HG03095 (cell line): ENCODE measurements around the gene FLT1.

Experiments
- ATAC-seq: cut with Tn5 transposase; IDR thresholded peaks from one replicate; pipeline ENCODE4 v1.9.1; 2021; ENCODE audit warnings: moderate library complexity; ENCODE audit not compliant: unreplicated experiment

The FLT1 gene, protein sequence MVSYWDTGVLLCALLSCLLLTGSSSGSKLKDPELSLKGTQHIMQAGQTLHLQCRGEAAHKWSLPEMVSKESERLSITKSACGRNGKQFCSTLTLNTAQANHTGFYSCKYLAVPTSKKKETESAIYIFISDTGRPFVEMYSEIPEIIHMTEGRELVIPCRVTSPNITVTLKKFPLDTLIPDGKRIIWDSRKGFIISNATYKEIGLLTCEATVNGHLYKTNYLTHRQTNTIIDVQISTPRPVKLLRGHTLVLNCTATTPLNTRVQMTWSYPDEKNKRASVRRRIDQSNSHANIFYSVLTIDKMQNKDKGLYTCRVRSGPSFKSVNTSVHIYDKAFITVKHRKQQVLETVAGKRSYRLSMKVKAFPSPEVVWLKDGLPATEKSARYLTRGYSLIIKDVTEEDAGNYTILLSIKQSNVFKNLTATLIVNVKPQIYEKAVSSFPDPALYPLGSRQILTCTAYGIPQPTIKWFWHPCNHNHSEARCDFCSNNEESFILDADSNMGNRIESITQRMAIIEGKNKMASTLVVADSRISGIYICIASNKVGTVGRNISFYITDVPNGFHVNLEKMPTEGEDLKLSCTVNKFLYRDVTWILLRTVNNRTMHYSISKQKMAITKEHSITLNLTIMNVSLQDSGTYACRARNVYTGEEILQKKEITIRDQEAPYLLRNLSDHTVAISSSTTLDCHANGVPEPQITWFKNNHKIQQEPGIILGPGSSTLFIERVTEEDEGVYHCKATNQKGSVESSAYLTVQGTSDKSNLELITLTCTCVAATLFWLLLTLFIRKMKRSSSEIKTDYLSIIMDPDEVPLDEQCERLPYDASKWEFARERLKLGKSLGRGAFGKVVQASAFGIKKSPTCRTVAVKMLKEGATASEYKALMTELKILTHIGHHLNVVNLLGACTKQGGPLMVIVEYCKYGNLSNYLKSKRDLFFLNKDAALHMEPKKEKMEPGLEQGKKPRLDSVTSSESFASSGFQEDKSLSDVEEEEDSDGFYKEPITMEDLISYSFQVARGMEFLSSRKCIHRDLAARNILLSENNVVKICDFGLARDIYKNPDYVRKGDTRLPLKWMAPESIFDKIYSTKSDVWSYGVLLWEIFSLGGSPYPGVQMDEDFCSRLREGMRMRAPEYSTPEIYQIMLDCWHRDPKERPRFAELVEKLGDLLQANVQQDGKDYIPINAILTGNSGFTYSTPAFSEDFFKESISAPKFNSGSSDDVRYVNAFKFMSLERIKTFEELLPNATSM (N-terminal part only)

DNA sequence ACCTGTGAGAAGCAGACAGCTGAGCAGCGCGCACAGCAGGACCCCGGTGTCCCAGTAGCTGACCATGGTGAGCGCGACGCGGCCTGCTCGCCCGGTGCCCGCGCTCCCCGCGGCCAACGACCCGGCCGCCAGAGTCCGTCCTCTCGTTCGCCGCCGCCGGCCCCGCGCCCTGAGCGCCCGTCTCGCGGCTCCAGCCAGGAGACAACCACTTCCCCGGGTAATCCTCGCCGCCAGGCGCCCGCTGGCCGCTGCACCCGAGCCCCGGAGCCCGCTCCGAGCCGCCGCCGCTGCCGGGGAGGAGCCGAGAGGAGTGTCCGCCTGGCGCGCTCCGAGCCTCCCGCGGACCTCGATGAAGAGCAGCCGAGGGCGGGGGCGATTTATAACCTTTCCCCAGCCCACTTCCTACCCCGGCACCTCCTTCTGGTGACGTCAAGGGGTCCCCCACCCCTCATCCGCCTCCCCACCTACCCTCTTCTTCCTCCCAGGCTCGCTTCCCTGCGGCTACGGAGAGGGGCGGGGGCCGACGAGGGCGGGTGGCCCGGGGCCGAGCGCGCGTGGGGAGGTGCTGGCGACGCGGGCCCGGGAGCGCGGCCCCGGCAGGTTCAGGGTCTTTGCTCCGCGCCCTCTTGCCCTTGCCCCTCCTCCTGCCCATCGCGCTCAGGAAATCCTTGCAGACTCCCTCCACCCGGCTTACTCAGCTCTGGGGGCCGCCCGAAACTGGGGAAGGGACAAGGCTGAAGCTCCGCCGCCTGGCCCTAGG is at the start of gene FLT1:
TSS of gene FLT1 (minus strand) at position 351 of the 760 bp plus-strand sequence. CDS start at position 66, 285 bp downstream.
- ATAC-seq = no peak

DNA sequence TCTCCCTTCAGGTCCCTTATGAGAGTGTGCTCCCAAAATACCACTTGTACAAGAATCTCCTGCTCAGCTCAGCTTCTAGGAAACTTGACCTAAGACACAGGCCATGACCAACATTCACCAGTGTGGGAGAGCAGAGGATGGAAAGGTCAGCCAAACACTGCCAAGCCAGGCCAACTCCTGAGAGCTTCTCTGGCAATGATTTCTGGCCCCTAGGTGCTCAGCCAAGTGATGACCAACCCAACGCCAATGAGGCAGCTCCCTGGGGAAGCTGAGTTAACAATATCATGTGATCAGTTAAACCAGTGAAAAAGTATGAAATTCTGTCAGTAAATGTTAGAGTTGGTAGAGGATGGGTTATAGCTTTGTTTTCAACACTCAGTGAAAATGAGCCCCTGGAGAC is 49.1 kb upstream of the FLT1 start:
- no peak for ATAC-seq

DNA sequence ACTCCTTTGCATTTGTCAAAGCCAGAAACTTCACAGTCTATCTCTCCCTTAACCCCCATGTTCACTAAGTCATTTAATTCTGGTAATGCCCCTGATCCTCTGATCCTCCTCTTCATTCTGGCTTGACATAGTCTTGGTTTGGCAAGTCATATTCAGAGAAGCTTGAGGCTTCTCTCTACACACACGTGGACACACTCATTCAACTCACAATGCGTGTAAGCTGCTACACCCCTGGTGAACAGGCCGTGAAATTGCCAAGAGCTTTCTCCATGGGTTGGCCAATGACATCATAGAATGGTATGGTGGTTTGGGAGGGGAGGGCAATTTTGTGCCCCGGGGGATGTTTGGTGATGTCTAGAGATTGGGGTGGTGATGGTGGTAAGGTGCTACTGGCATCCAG is 47.9 kb upstream of the FLT1 start:
- ATAC-seq = no peak

DNA sequence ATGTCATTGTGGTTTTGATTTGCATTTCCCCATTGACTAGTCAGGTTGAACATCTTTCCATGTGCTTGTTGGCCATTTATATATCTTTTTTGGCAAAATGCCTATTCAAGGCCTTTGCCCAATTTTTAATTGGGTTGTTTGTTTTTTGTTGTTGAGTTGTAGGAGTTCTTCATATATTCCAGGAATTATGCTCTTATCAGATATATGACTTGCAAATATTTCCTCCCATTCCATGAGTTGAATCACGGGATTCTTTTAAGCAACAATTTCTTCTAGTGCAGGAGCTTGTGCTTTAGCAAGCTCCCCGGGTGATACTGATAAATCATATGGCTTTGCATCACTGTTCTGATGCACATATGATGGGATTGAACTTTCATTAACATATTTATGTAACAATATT is 47.0 kb upstream of the FLT1 start:
- no peak for ATAC-seq

DNA sequence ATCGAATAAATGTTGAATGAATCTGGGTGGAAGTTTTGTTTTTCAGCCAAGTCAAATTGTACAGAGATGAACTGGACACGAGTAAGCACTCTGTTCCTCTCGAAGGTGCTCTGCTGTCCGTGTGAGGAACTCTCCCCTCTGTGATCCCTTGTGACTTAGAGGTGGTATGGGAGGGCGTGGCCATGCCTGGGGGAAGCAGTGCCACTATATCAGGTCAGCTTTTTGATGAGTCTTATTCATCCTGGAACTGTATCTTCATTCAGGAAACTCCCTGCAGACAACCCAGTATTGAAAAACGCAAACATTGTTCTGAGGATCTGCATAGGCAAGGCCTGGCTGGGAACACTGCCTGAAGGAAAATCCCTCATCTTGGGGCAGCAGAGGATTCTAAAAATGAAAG is 45.7 kb upstream of the FLT1 start:
- no peak for ATAC-seq

DNA sequence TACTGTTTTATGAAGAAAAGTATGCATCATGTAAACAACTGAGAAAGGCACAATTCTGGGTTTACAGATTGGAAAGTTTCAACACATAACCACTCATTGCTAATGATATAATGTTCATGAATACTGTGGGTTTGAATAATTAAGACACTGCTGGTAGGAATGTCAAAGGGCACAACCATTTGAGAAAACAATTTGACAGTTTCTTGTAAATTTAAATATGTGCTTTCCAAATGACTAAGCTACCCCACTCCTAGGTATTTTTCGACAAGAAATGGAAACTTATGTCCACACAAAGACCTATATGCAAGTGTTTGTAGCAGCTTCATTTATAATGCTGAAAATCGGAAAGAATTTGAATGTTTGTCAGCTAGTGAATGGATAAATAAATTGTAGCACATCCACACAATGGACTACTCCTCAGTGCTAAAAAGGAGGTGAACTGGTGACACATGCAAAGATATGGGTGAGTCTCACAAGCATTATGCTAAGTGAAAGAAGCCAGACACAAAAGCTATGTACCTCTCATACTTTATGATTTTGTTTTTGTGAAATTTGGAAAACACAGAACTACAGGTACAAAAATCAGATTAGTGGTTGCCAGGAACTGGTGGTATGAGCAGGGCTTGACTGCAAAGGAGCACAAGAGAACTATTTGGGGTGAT is 44.8 kb upstream of the FLT1 start:
- no peak for ATAC-seq

DNA sequence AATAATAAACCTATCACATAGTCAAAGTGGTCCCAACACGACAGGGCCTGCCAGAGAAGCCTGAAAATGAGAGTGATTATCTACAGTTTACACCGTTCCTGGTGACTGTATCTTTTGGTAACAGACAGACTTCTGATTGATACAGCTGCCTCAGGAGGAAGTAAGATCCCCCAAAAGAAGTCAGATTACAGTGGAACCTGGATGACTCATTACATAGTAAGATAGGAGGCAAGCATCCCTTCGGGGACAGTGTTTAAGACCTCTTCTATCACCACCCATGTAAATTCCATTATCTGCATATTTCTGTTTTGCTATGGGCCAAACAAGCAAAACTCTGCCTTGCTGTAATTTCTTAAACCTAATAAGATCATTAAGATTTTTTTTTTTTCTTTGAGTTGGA is 44.0 kb upstream of the FLT1 start:
- ATAC-seq = no peak

DNA sequence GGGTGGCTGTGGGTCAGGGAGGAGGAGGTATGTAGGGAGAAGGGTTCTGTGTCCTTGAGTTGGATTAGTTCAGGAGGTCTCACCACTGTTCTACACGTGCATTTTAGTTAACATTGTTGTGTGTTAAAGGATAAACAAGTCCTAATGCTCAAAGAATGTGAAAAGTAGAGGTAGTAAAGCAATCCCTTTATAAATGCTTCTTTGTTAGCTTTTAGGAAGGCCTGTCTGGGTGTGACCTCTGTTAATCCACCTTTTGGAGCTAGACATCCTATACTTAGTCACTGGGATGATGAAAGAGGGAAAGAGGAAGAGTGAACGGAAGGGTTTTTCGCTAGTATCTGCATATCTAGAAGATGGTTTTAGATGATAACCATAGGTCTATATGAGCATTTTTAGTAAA is 42.2 kb upstream of the FLT1 start:
- ATAC-seq = no peak

DNA sequence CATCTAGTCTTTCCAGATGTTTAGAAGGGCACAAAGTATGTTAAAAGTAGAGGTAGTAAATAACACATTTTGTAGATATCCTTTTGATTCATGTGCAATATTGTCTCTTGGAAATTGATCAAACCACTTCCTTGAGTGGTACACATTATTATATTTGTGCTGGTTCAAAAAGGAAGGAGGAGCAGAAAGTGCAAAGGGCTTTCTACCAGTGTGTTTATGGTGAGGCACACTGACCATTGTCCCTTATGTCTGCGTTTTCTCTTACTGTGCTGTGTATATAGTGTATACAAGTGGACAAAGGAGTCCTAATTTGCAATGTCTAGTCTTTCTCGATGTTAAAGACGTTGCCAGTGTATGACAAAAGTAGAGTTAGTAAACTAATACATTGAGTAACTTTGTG is 41.4 kb upstream of the FLT1 start:
- ATAC-seq = no peak

DNA sequence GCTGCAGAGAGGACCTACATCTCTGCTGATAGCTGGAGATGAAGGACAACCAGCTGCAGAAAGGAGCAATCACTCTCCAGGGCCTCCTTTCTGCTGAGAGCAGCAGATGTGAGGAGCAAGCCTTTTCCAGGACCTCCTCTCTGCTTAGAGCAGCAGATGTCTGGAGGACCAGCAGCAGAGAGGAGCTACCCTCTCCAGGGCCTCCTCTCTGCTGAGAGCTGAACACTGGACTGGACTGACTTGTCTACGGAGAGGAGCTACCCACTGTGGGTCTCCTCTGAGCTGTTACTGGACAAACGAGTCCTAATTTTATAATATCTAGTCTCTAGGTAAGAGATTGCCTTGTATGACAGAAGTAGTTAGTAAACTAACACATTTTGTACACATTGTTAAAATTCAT is 40.8 kb upstream of the FLT1 start:
- no peak for ATAC-seq

DNA sequence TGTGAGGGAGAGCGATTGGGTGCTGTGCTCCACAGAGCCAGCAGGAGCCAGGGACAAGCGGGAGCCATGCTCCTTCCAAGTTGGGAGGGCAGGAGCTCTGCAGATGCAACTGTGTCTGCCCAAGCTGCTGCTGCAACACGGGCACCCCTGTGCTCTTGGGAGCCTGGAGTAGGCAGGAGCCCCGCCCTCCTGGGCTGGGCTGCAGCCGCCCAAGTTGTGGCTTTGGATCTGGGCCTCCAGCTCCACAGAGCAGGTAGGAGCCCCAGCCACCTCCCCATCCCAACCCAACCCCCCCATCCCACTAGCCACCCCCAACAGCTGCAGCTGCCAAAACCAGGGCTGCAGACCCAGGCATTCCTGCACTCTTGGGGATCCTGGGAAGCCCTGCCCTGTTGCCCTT is 39.9 kb upstream of the FLT1 start:
- no peak for ATAC-seq

DNA sequence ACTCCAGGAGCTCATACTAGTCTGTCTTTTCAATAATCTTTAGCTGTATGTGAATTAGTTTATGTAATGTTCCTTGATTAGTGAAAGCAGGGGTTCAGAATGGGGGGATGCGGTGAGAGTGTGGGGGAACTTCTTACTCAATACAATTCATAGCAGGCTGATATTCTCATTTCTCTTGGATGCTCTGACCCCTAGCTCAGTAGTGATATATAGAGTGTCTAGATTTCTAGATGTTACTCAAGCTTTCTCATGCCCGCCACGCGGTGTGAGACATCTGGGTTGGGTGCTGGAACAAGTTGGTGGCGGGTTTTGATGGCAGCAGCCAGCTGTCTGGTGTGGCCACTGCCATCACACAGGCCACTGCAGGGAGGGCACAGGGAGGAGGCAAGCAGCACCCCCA is 39.3 kb upstream of the FLT1 start:
- ATAC-seq = no peak

DNA sequence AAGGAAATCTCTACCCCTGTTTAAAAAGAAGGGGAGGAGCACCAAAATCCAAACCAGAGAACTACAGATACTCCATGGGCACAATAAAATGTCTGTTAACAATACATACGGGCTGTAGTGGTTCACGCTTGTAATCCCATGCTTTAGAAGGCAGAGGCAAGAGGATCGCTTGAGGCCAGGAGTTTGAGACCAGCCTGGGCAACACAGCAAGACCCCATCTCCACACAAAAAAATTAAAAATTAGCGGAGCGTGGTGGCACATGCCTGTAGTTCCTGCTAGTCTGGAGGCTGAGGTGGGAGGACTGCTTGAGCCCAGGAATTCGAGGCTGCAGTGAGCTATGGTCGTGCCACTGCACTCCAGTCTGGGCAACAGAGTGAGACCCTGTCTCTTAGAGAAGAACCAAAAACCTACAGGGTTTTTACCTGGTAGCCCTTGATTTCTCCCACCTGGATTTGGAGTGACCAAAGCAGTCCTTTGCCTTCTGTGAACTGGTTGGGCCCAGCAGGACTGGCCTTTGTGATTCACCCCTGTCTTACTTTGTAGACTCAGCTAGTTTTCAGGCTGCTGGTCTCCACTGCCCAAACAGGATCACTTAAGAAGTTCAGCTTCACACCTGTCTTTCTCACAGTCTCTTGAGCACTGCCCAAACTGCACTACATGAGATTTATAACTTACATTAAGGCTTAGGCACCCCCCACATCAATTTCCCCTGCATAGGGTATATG is 38.7 kb upstream of the FLT1 start:
- ATAC-seq = no peak

DNA sequence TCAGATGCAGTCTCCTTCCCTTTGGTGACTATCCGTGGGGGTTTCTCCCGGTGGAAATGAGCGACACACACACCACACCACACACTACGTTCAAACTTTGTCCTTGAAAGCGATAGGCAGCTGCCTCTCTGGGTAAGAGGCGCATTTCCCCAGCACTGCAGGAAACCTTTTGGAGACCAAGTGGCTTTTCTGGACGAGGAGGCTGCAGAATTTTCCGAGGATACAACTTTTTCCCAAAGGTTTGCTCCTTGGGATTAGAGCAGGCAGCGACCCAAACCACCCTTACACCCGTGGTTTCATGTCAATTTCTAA is 38.2 kb upstream of the FLT1 start:
- no peak for ATAC-seq

DNA sequence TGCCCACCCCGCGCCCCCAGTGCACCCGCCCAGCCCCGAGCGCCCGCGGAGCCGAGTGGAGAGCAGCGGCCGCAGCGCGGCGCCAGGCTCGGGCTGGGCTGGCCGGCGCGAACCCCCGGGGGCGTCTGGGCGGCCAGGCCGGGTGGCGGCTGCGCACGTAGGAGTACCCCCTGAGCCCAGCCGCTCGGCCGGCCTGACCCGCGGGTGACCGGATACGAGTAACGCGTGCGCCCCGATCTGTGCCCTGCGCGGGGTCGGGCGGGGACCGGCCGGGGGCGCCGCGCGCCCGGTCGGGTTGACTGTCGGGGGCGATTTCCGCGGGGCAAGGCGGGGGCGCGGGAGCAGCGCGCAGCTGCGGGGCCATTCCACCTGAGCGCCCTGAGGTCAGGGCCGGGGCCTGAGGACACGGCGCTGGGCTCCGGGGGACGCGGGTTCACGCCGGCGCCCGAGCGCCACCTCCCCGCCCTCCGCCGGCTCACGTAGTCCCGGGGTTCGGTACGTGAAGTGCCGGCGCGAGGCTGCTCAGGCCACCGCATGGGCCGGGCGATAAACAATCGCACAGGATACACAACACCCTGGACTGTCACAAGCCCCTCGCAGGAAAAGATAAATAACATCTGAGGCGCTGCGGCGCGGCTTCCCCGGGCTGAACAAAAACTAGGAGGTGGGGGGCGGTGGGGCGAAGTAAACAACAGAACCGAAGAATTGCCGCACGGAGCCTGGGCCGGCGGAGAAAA is 37.6 kb upstream of the FLT1 start:
- no peak for ATAC-seq

DNA sequence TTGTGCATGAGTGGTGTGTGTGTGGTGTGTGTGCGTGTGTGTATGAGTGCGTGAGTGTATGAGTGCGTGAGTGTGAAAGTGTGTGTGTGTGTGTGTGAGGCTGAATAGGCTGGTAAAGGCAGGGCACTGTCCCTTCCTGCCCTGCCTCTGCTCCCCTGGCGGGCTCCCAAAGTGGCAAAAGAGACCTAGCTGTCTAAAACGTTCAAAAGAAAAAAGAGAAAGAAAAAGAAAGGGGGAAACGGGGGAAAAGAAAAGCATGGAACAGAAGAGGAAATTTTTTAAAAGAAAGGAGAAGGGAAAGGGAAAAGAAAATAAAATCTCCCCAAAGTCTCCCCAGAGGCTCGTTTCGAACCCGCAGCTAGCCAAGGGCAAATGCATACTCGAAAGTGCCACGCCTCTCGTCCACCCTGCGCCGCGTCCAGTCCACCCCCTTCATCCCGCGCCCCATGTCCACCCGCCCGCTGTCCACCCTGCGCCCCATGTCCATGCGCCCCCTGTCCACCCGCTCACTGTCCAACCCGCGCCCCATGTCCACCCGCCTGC is 37.0 kb upstream of the FLT1 start:
- ATAC-seq = no peak

DNA sequence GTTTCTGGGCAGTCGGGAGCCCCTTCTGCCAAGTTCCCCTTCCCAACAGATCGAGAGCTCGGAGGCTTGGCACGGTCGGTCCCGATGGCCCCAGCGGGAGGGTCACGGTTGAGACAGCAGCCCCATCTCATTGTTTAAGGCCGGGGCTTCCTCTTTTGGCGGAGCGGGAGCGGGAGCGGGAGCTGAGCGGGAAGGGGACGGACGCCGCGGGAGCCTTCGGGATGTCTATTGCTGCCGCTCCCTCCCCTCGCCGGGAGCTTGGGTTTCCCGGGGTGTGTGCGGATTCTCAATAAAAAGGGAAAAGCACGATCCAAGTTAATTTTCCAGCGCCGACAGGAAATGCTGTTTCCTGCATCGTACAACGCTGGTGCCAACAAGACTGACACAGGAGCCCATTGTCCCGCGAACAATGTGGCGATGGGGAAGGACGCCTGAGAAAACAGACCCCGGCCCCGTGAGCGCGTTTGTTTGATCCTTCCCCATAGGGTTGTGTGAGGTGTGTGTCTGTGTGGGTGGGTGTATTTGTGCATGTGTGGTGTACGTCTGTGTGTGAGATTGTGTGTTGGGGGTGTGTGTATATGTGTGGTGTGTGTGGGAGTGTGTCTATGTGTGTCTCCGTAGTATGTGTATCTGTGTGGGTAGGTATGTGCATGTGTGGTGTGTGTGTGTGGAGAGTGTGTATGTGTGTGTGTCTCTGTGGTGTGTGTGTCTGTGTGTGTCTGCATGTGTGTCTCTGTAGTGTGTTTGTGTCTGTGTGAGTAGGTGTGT is 36.3 kb upstream of the FLT1 start:
- no peak for ATAC-seq

DNA sequence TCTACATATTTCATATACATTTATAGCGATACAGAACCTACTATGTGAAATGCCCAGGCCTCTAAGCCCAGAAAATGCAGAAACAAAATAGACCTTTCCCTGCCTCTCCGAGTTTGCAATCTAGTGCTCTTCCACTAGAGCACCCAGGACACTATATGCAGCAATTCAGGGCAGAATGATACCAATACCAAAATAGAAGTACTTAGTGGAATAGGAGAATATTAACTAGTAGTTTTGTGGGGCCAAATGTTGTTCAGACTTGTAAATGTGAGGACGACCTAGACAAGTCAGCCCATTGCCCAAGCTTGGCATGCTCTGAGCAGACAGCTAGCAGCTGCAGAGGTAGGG is 35.8 kb upstream of the FLT1 start:
- no peak for ATAC-seq
